ENCODE measurements around the gene BBS9. TPM values are rescaled to one million over a fixed set of nuclear protein-coding genes. Genes with fewer than 3 reads are reported as not detected.

BBS9 gene
- total and polyA plus RNA-seq, 2 of the 4 experiments (the other 2 are of a cell fraction) = 7.9 to 9.5 TPM

DNA sequence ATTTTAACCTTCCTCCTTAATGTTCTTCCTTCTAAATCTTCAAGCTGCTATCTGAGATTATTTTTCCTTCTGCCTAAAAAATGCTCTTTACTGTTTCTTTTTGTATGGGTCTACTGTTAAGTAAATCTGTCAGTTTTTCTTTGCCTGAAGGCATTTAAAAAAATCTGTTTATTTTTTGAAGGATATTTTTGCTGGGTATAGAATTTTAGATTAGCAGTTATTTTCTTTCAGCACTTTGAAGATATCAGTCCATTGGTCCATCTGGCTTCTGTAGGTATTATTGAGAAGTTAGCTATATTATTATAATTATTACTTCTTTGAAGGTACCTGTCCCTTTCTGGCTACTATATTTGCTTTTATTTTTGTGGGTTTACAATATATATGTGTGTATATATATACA is 171.4 kb downstream of the BBS9 start:
- H3K9ac ChIP-seq (ENCODE audit: low read depth, low read length) = no peak overlapping the region

More for the DNA sequence above, 171.4 kb downstream of the BBS9 start:
- ATAC-seq (ENCODE audit: low read depth) (no peak), DNase-seq (no peak)
- ChIA-PET CTCF (no interaction called here), POLR2A (ENCODE audit: unreplicated experiment) (no interaction called here)
- in situ Hi-C loops (cut with MboI; ENCODE audit: low sequenced_read_pairs) = no loop called here
- H2BK120ac ChIP-seq (ENCODE audit: low read depth, low read length) = no peak overlapping the region
- no peak overlapping the region for H3K56ac ChIP-seq (ENCODE audit: extremely low read depth, insufficient read depth, low read length)
- dilution Hi-C loops (cut with HindIII; ENCODE audit: low sequenced_read_pairs, unreplicated experiment) = no loop called here
- H2AFZ ChIP-seq (replicated peaks; ENCODE audit: low read length, poor library complexity) = no peak overlapping the region
- H3K4ac ChIP-seq (ENCODE audit: low read depth, low read length) = no peak overlapping the region
- no peak overlapping the region for H3K18ac ChIP-seq (ENCODE audit: low read depth, low read length)
- no peak overlapping the region for H3K23ac ChIP-seq (ENCODE audit: low read depth, low read length)
- H2BK5ac ChIP-seq (ENCODE audit: low read depth, low read length, poor library complexity, severe bottlenecking) = no peak overlapping the region
- peaks cover 4% of the 10 kb centered on the region for H3K9me3 ChIP-seq (ENCODE audit: control insufficient read depth, insufficient read depth, low read length)
- no peak overlapping the region for H4K8ac ChIP-seq (ENCODE audit: low read depth in 2 of 2, low read length in 2 of 2)
- no peak overlapping the region for H3K14ac ChIP-seq (replicated peaks; ENCODE audit: low read depth, low read length)
- TF ChIP-seq, protein P1, sequence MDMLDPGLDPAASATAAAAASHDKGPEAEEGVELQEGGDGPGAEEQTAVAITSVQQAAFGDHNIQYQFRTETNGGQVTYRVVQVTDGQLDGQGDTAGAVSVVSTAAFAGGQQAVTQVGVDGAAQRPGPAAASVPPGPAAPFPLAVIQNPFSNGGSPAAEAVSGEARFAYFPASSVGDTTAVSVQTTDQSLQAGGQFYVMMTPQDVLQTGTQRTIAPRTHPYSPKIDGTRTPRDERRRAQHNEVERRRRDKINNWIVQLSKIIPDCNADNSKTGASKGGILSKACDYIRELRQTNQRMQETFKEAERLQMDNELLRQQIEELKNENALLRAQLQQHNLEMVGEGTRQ (IDR thresholded peaks at IDR 0.05; ENCODE audit: low read depth, low read length) = no peak
- TF ChIP-seq BHLHE40 (IDR thresholded peaks at IDR 0.05; ENCODE audit: low read depth, low read length) (no peak), MAFK (IDR thresholded peaks at IDR 0.05; ENCODE audit: low read depth, low read length) (no peak), CHD1 (IDR thresholded peaks at IDR 0.05; ENCODE audit: low read depth, low read length) (no peak), CEBPB (IDR thresholded peaks at IDR 0.05; ENCODE audit: low read depth, low read length) (no peak), SMC3 (IDR thresholded peaks at IDR 0.05; ENCODE audit: low read depth, low read length) (no peak), RAD21 (IDR thresholded peaks at IDR 0.05; ENCODE audit: low read length) (no peak), FOS (IDR thresholded peaks at IDR 0.05; ENCODE audit: low read depth, low read length) (no peak), MAZ (IDR thresholded peaks at IDR 0.05; ENCODE audit: borderline replicate concordance, low read depth, low read length) (no peak), MXI1 (IDR thresholded peaks at IDR 0.05; ENCODE audit: borderline replicate concordance, low read depth, low read length) (no peak), RCOR1 (IDR thresholded peaks at IDR 0.05; ENCODE audit: insufficient replicate concordance, low read length) (no peak), RFX5 (IDR thresholded peaks at IDR 0.05; ENCODE audit: low read depth, low read length) (no peak), POLR2A (IDR thresholded peaks at IDR 0.05; ENCODE audit: low read depth, low read length) (no peak), NFE2L2 (IDR thresholded peaks at IDR 0.05; ENCODE audit: low read depth, low read length) (no peak)
- TF ChIP-seq, protein P2, sequence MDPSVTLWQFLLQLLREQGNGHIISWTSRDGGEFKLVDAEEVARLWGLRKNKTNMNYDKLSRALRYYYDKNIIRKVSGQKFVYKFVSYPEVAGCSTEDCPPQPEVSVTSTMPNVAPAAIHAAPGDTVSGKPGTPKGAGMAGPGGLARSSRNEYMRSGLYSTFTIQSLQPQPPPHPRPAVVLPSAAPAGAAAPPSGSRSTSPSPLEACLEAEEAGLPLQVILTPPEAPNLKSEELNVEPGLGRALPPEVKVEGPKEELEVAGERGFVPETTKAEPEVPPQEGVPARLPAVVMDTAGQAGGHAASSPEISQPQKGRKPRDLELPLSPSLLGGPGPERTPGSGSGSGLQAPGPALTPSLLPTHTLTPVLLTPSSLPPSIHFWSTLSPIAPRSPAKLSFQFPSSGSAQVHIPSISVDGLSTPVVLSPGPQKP (IDR thresholded peaks at IDR 0.05; ENCODE audit: borderline replicate concordance, low read depth, low read length) = no peak
- TF ChIP-seq, protein P3, sequence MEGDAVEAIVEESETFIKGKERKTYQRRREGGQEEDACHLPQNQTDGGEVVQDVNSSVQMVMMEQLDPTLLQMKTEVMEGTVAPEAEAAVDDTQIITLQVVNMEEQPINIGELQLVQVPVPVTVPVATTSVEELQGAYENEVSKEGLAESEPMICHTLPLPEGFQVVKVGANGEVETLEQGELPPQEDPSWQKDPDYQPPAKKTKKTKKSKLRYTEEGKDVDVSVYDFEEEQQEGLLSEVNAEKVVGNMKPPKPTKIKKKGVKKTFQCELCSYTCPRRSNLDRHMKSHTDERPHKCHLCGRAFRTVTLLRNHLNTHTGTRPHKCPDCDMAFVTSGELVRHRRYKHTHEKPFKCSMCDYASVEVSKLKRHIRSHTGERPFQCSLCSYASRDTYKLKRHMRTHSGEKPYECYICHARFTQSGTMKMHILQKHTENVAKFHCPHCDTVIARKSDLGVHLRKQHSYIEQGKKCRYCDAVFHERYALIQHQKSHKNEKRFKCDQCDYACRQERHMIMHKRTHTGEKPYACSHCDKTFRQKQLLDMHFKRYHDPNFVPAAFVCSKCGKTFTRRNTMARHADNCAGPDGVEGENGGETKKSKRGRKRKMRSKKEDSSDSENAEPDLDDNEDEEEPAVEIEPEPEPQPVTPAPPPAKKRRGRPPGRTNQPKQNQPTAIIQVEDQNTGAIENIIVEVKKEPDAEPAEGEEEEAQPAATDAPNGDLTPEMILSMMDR (conservative IDR thresholded peaks at IDR 0.05; ENCODE audit: low read depth, low read length) = no peak
- no peak overlapping the region for H4K5ac ChIP-seq (ENCODE audit: low read depth, low read length)
- H3K36me3 ChIP-seq (ENCODE audit: control insufficient read depth, insufficient read depth, low read length) = no peaks in the 10 kb centered on the region
- H2BK15ac ChIP-seq (ENCODE audit: low read depth, low read length) = no peak overlapping the region
- H3K79me1 ChIP-seq (ENCODE audit: low read depth in 1 of 2, low read length in 2 of 2) = no peaks in the 10 kb centered on the region
- BruUV-seq (replicated peaks) = no TSS peak
- H3K4me3 ChIP-seq (ENCODE audit: insufficient read depth, low read depth, low read length) = no peak overlapping the region
- H2AK9ac ChIP-seq (replicated peaks; ENCODE audit: low read depth, low read length, poor library complexity) = no peak overlapping the region
- intact Hi-C loops (cut with micrococcal nuclease) = no loop called here
- H3K27ac ChIP-seq (ENCODE audit: insufficient read depth, low read length) = no peak overlapping the region
- H3K4me2 ChIP-seq (ENCODE audit: low read depth, low read length) = no peak overlapping the region
- no peaks in the 10 kb centered on the region for H4K20me1 ChIP-seq (ENCODE audit: insufficient read depth, low read length)
- no peak overlapping the region for H2AK5ac ChIP-seq (ENCODE audit: low read depth, low read length)
- H3K4me1 ChIP-seq (ENCODE audit: control insufficient read depth, insufficient read depth, low read length) = no peaks in the 10 kb centered on the region
- no peaks in the 10 kb centered on the region for H3K9me1 ChIP-seq (ENCODE audit: insufficient read depth, low read length)
- H4K91ac ChIP-seq (ENCODE audit: insufficient read depth, low read depth, low read length) = no peak overlapping the region
- no peak overlapping the region for H2BK20ac ChIP-seq (ENCODE audit: low read depth, low read length)
- H3K27me3 ChIP-seq (ENCODE audit: control insufficient read depth, insufficient read depth, low read length) = no peaks in the 10 kb centered on the region
